ENCODE measurements around the gene SF3A1.

Gene SF3A1

DNA sequence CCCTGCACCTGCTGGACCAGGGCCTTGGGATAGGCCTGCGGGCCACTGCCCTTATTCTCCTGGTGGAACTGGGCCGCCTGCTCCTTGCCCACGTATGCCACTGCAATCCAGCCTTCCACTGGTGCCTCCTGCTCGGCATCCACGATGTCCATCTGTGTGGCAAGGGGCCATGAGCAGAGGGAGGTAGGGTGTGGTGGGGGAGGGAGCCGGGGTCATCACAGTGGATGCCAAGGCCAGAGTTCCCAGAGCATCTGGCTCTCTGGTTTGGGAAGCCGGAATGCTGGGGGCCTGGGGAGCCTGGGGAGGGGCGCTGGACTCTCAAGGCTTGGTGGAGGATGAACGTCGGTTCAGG is 29.9 kb upstream of the SF3A1 start:
- Histone ChIP-seq H3K4me3 (ENCODE audit: low read length in 2 of 2) (peak overlapping the region; percentile 71 to 73), H3K27ac (ENCODE audit: low read depth in 2 of 2, low read length in 2 of 2) (no peak overlapping the region), H3K27me3 (ENCODE audit: control insufficient read depth in 2 of 2, insufficient read depth in 2 of 2, low read length in 2 of 2) (no peaks in the 10 kb centered on the region), H3K9ac (ENCODE audit: low read depth in 1 of 2, low read length in 2 of 2) (peak overlapping the region; percentile 63 to 71), H3K9me3 (ENCODE audit: control insufficient read depth in 2 of 2, low read length in 2 of 2) (no peaks in the 10 kb centered on the region), H3K36me3 (ENCODE audit: control insufficient read depth in 2 of 2, insufficient read depth in 2 of 2, low read length in 2 of 2) (no peaks in the 10 kb centered on the region), H3K4me1 (ENCODE audit: control insufficient read depth in 2 of 2, insufficient read depth in 2 of 2, low read length in 2 of 2) (peaks cover 7 to 10% of the 10 kb centered on the region in 2 donors)

DNA sequence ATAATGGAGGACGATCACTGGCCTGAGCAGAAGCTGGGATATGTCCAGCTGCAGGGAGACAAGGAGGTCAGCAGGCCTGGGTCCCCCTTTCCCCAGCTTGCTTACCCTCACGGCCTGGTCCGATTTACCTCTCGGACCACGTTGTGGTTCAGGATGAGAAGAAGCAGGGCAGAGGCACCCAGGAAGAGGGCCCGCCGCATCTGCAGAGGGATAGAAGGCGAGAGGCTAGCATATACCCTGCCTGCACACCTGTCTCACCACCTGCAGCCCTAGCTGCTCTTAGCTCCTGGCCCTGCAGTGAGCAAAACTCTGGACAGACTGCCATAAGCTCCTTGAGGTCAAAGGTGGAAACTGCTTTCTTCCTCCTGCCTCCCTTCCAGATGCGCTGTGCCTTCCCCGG is 29.2 kb upstream of the SF3A1 start:
- no peaks in the 10 kb centered on the region for H3K36me3 ChIP-seq (ENCODE audit: control insufficient read depth in 2 of 2, insufficient read depth in 2 of 2, low read length in 2 of 2)
- H3K9ac ChIP-seq (ENCODE audit: low read depth in 1 of 2, low read length in 2 of 2): no peak overlapping the region

DNA sequence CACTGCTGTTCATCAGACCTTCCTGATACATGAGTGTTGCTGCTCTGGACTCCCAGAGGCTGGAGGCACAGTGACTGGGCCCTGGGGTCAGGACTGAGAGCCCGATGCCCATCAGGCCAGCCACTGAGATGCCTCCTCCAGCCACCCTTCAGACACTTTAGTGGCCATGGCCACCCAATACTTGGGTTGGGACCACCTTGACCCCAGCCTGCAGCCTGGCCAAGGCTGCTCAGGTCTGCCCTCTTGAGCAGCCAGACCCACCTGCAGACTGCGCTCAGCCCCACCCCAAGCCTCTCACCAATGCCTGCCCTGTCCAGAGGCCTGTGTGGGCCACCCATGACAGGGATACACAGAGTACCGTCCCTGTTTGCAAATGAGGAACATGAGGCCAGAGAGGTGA is 26.4 kb upstream of the SF3A1 start:
- no peaks in the 10 kb centered on the region for H3K9me3 ChIP-seq (ENCODE audit: control insufficient read depth in 2 of 2, low read length in 2 of 2)
- no peak overlapping the region for H3K9ac ChIP-seq (ENCODE audit: low read depth in 1 of 2, low read length in 2 of 2)
- H3K27me3 ChIP-seq (ENCODE audit: control insufficient read depth in 2 of 2, insufficient read depth in 2 of 2, low read length in 2 of 2): no peaks in the 10 kb centered on the region
- peaks cover 7 to 10% of the 10 kb centered on the region in 2 donors for H3K4me1 ChIP-seq (ENCODE audit: control insufficient read depth in 2 of 2, insufficient read depth in 2 of 2, low read length in 2 of 2)
- no peak overlapping the region for H3K27ac ChIP-seq (ENCODE audit: low read depth in 2 of 2, low read length in 2 of 2)
- H3K4me3 ChIP-seq (ENCODE audit: low read length in 2 of 2): no peak overlapping the region
- H3K36me3 ChIP-seq (ENCODE audit: control insufficient read depth in 2 of 2, insufficient read depth in 2 of 2, low read length in 2 of 2): no peaks in the 10 kb centered on the region

More for the DNA sequence above, 29.2 kb upstream of the SF3A1 start:
- Histone ChIP-seq H3K27me3 (ENCODE audit: control insufficient read depth in 2 of 2, insufficient read depth in 2 of 2, low read length in 2 of 2) (no peaks in the 10 kb centered on the region), H3K4me3 (ENCODE audit: low read length in 2 of 2) (peak overlapping the region in 1 of 2 donors; percentile 73), H3K4me1 (ENCODE audit: control insufficient read depth in 2 of 2, insufficient read depth in 2 of 2, low read length in 2 of 2) (peaks cover 7 to 10% of the 10 kb centered on the region in 2 donors), H3K27ac (ENCODE audit: low read depth in 2 of 2, low read length in 2 of 2) (no peak overlapping the region), H3K9me3 (ENCODE audit: control insufficient read depth in 2 of 2, low read length in 2 of 2) (no peaks in the 10 kb centered on the region)

DNA sequence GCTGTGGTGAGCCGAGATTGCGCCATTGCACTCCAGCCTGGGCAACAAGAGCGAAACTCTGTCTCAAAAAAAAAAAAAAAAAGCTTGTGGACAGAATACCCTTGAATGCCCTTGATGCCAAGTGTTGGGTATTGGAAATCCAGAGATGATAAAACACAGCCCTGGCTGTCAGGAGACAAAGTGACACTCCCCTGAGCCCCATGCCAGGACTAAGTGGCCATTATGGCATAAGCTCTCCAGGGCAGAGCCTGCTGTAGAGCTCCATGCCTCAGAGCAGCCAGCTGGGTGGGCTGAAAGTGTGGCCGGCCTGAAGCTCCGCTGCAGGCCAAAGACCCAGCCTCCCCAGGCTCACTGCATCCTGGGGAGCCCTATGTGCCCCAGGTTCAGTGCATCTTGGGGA is 25.6 kb upstream of the SF3A1 start:
- Histone ChIP-seq H3K27ac (ENCODE audit: low read depth in 2 of 2, low read length in 2 of 2) (no peak overlapping the region), H3K4me3 (ENCODE audit: low read length in 2 of 2) (no peak overlapping the region), H3K27me3 (ENCODE audit: control insufficient read depth in 2 of 2, insufficient read depth in 2 of 2, low read length in 2 of 2) (no peaks in the 10 kb centered on the region), H3K36me3 (ENCODE audit: control insufficient read depth in 2 of 2, insufficient read depth in 2 of 2, low read length in 2 of 2) (no peaks in the 10 kb centered on the region), H3K9ac (ENCODE audit: low read depth in 1 of 2, low read length in 2 of 2) (no peak overlapping the region), H3K4me1 (ENCODE audit: control insufficient read depth in 2 of 2, insufficient read depth in 2 of 2, low read length in 2 of 2) (peaks cover 7% of the 10 kb centered on the region in 2 donors), H3K9me3 (ENCODE audit: control insufficient read depth in 2 of 2, low read length in 2 of 2) (no peaks in the 10 kb centered on the region)

DNA sequence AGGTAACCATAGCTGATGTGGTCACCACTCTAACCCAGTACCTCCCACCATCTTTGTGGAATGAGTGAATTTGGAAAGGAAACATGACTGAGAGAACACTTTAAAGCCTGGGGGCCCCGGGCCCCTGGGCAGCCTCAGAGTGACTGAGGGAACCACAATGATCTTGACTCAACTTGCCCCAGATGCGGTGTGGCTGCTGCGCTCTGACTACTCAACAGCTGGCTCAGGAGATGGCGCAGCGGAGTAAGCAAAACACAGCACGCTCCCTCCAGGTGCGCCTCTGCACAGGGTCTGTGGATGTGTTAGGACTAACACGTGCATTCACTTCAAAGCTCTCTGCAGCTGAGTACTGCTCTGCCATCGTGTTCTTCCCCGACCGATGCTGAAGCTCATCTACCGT is 24.6 kb upstream of the SF3A1 start:
- Histone ChIP-seq H3K36me3 (ENCODE audit: control insufficient read depth in 2 of 2, insufficient read depth in 2 of 2, low read length in 2 of 2) (no peaks in the 10 kb centered on the region), H3K27ac (ENCODE audit: low read depth in 2 of 2, low read length in 2 of 2) (no peak overlapping the region), H3K4me3 (ENCODE audit: low read length in 2 of 2) (no peak overlapping the region), H3K9me3 (ENCODE audit: control insufficient read depth in 2 of 2, low read length in 2 of 2) (no peaks in the 10 kb centered on the region), H3K4me1 (ENCODE audit: control insufficient read depth in 2 of 2, insufficient read depth in 2 of 2, low read length in 2 of 2) (peaks cover 1% of the 10 kb centered on the region in 2 donors), H3K27me3 (ENCODE audit: control insufficient read depth in 2 of 2, insufficient read depth in 2 of 2, low read length in 2 of 2) (no peaks in the 10 kb centered on the region), H3K9ac (ENCODE audit: low read depth in 1 of 2, low read length in 2 of 2) (no peak overlapping the region)

DNA sequence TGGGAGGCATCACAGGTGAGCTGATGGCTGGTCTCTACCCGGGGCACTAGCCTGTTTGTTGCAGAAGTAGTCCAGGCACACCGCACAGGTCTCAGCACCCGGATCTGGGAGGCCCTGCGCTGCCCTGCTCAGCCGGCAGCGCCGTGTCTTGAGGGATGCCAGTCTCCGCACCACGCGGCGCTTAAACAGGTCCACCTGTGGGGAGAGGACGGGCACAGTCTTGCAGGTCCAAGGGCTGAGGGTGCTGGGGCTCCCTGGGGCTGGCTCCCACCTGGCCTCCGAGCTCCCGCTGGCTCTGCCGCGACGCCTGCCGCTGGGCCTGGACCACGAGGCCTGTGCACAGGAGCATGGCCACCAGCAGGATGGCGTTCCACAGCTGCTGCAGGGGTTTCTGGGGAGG is 23.3 kb upstream of the SF3A1 start:
- H3K4me1 ChIP-seq (ENCODE audit: control insufficient read depth in 2 of 2, insufficient read depth in 2 of 2, low read length in 2 of 2): no peaks in the 10 kb centered on the region
- no peak overlapping the region for H3K27ac ChIP-seq (ENCODE audit: low read depth in 2 of 2, low read length in 2 of 2)
- H3K4me3 ChIP-seq (ENCODE audit: low read length in 2 of 2): no peak overlapping the region
- no peaks in the 10 kb centered on the region for H3K27me3 ChIP-seq (ENCODE audit: control insufficient read depth in 2 of 2, insufficient read depth in 2 of 2, low read length in 2 of 2)
- no peaks in the 10 kb centered on the region for H3K9me3 ChIP-seq (ENCODE audit: control insufficient read depth in 2 of 2, low read length in 2 of 2)
- no peak overlapping the region for H3K9ac ChIP-seq (ENCODE audit: low read depth in 1 of 2, low read length in 2 of 2)
- no peaks in the 10 kb centered on the region for H3K36me3 ChIP-seq (ENCODE audit: control insufficient read depth in 2 of 2, insufficient read depth in 2 of 2, low read length in 2 of 2)

DNA sequence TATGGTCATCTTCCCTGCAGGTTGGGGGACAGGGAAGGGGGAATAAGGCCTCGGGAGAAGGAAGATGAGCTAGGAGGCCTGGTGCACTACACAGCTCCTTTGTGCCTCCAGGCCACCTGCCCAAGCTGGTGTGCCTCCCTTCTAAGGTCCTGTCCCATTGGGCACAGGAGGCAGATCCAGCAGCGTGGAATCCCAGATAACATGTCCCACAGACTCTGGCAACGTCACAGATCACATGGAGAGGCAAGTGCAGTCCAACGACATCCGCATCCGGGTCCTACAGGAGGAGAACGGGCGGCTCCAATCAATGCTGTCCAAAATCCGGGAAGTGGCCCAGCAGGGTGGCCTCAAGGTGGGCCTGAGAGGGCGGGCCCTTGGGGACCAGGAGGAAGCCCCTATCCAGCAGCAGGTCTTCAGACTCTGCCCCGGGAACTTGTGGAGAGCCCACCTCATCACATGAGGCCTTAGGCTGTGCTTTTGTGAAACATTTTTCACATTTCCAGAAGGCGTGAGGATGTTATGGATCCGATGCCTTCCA is 18.7 kb upstream of the SF3A1 start:
- no peak overlapping the region for H3K9ac ChIP-seq (ENCODE audit: low read depth in 1 of 2, low read length in 2 of 2)
- no peak overlapping the region for H3K4me3 ChIP-seq (ENCODE audit: low read length in 2 of 2)
- no peaks in the 10 kb centered on the region for H3K9me3 ChIP-seq (ENCODE audit: control insufficient read depth in 2 of 2, low read length in 2 of 2)
- H3K27ac ChIP-seq (ENCODE audit: low read depth in 2 of 2, low read length in 2 of 2): no peak overlapping the region
- no peaks in the 10 kb centered on the region for H3K27me3 ChIP-seq (ENCODE audit: control insufficient read depth in 2 of 2, insufficient read depth in 2 of 2, low read length in 2 of 2)
- H3K4me1 ChIP-seq (ENCODE audit: control insufficient read depth in 2 of 2, insufficient read depth in 2 of 2, low read length in 2 of 2): no peaks in the 10 kb centered on the region
- no peaks in the 10 kb centered on the region for H3K36me3 ChIP-seq (ENCODE audit: control insufficient read depth in 2 of 2, insufficient read depth in 2 of 2, low read length in 2 of 2)

DNA sequence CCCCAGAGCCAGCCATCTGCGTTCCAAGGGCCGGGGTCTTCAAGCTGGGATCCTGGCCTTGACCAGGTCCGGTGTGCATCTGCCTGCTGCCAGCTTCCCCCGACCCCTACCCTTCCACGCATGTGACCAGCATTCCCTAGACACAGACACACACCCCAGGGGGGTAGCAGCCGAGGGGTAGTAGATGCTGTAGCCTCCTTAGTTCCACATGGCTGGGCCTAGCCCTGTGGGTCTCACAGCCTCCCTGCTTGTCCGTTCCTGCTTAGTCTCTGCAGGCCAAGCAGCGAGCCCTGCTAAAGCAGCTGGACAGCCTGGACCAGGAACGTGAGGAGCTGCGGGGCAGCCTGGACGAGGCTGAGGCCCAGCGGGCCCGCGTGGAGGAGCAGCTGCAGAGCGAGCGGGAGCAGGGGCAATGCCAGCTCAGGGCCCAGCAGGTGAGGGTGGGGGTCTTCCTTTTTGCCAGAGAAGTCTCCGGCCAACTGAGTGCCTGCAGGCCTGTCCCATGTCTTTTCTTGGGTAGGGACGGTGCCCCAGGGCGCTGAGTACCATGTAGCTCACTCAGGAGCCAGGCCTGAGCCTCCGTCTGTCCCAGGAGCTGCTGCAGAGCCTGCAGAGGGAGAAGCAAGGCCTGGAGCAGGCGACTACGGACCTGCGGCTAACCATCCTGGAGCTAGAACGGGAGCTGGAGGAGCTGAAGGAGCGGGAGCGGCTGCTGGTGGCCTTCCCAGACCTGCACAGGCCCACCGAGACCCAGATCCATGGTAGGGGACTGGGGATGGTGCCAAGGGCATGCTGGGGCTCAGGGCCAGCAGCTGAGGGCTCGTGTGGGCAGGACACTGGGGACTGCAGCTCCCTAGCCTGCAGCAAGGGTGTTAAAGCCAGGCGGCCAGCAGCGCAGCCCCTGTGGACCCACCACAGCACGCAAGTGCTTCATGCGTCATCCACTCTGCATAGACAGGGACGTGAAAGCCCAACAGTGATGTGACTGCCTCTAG is 16.9 kb upstream of the SF3A1 start:
- no peak overlapping the region for H3K4me3 ChIP-seq (ENCODE audit: low read length in 2 of 2)
- H3K36me3 ChIP-seq (ENCODE audit: control insufficient read depth in 2 of 2, insufficient read depth in 2 of 2, low read length in 2 of 2): no peaks in the 10 kb centered on the region
- no peak overlapping the region for H3K9ac ChIP-seq (ENCODE audit: low read depth in 1 of 2, low read length in 2 of 2)
- H3K27ac ChIP-seq (ENCODE audit: low read depth in 2 of 2, low read length in 2 of 2): no peak overlapping the region
- no peaks in the 10 kb centered on the region for H3K9me3 ChIP-seq (ENCODE audit: control insufficient read depth in 2 of 2, low read length in 2 of 2)
- no peaks in the 10 kb centered on the region for H3K27me3 ChIP-seq (ENCODE audit: control insufficient read depth in 2 of 2, insufficient read depth in 2 of 2, low read length in 2 of 2)
- no peaks in the 10 kb centered on the region for H3K4me1 ChIP-seq (ENCODE audit: control insufficient read depth in 2 of 2, insufficient read depth in 2 of 2, low read length in 2 of 2)

DNA sequence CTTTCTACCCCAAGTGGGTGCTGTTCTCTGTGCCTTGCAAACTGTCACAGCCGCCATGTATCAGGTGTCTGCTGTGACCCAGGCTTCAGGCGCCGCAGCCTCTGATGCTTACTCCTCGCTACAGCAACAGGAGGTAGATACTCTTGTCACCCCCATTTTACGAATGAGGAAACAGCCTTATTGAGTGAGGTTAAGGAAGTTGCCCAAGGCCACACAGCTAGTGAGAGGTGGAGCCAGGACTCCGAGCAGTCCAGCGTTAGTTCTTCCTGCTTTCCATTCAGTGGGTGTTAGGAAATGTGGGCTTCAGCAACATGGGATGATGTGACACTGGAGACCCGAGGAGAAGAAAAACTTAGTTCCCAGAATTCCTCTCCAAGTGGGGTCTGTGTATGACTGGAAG is 16.2 kb upstream of the SF3A1 start:
- Histone ChIP-seq H3K9me3 (ENCODE audit: control insufficient read depth in 2 of 2, low read length in 2 of 2) (no peaks in the 10 kb centered on the region), H3K9ac (ENCODE audit: low read depth in 1 of 2, low read length in 2 of 2) (no peak overlapping the region), H3K4me1 (ENCODE audit: control insufficient read depth in 2 of 2, insufficient read depth in 2 of 2, low read length in 2 of 2) (no peaks in the 10 kb centered on the region), H3K27me3 (ENCODE audit: control insufficient read depth in 2 of 2, insufficient read depth in 2 of 2, low read length in 2 of 2) (no peaks in the 10 kb centered on the region), H3K4me3 (ENCODE audit: low read length in 2 of 2) (no peak overlapping the region), H3K36me3 (ENCODE audit: control insufficient read depth in 2 of 2, insufficient read depth in 2 of 2, low read length in 2 of 2) (no peaks in the 10 kb centered on the region), H3K27ac (ENCODE audit: low read depth in 2 of 2, low read length in 2 of 2) (no peak overlapping the region)

DNA sequence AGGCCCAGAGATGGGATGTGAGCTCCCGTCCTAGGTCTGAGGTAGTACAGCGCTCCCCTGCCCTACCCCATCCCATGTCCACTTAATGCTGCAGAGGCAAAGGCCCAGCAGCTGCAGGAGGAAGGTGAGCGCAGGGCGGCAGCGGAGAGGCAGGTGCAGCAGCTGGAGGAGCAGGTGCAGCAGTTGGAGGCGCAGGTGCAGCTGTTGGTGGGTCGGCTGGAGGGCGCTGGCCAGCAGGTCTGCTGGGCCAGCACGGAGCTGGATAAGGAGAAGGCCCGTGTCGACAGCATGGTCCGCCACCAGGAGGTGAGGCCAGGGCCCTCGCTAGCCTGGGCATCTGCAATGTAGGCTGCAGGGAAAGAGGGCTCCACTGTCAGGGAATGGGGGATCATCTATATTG is 15.3 kb upstream of the SF3A1 start:
- no peak overlapping the region for H3K4me3 ChIP-seq (ENCODE audit: low read length in 2 of 2)
- no peak overlapping the region for H3K27ac ChIP-seq (ENCODE audit: low read depth in 2 of 2, low read length in 2 of 2)
- H3K9me3 ChIP-seq (ENCODE audit: control insufficient read depth in 2 of 2, low read length in 2 of 2): no peaks in the 10 kb centered on the region
- H3K36me3 ChIP-seq (ENCODE audit: control insufficient read depth in 2 of 2, insufficient read depth in 2 of 2, low read length in 2 of 2): no peaks in the 10 kb centered on the region
- H3K27me3 ChIP-seq (ENCODE audit: control insufficient read depth in 2 of 2, insufficient read depth in 2 of 2, low read length in 2 of 2): no peaks in the 10 kb centered on the region
- no peak overlapping the region for H3K9ac ChIP-seq (ENCODE audit: low read depth in 1 of 2, low read length in 2 of 2)
- no peaks in the 10 kb centered on the region for H3K4me1 ChIP-seq (ENCODE audit: control insufficient read depth in 2 of 2, insufficient read depth in 2 of 2, low read length in 2 of 2)

All from mucosa of rectum (tissue), 2 donors.